Measurements from ENCODE around the gene SMIM29.

SMIM29 gene

GRCh38 chr6:34240329-34241248 lies 8.2 kb downstream of the SMIM29 start:
- DNase-seq (ENCODE audit: low read depth in 2 of 2): no peak

GRCh38 chr6:34239893-34240292 lies 8.9 kb downstream of the SMIM29 start:
- DNase-seq (ENCODE audit: low read depth in 2 of 2): no peak

- no peak for DNase-seq (ENCODE audit: low read depth in 2 of 2)
Measured at GRCh38 chr6:34239500-34239825, 9.3 kb downstream of the SMIM29 start.

- DNase-seq (ENCODE audit: low read depth in 2 of 2): no peak
Measured at GRCh38 chr6:34238585-34239499, 10.0 kb downstream of the SMIM29 start.

- peak; percentile 37 to 39 for DNase-seq (ENCODE audit: low read depth in 2 of 2)
Measured at GRCh38 chr6:34237722-34238584, 10.9 kb downstream of the SMIM29 start.

- no peak for DNase-seq (ENCODE audit: low read depth in 2 of 2)
Measured at GRCh38 chr6:34237316-34237721, 11.5 kb downstream of the SMIM29 start.

GRCh38 chr6:34236443-34237315 lies 12.1 kb downstream of the SMIM29 start, which contains the start of gene HMGA1:
HMGA1 (plus strand) TSS chr6:34236873; CDS start chr6:34240781, 3,908 bp downstream.
- DNase-seq (ENCODE audit: low read depth in 2 of 2): peak; percentile 73 to 82

- no peak for DNase-seq (ENCODE audit: low read depth in 2 of 2)
Measured at GRCh38 chr6:34236131-34236442, 12.7 kb downstream of the SMIM29 start.

- DNase-seq (ENCODE audit: low read depth in 2 of 2): peak; percentile 32 to 45
Measured at GRCh38 chr6:34235307-34236130, 13.3 kb downstream of the SMIM29 start.

- DNase-seq (ENCODE audit: low read depth in 2 of 2): no peak
Measured at GRCh38 chr6:34234667-34235306, 14.0 kb downstream of the SMIM29 start.

GRCh38 chr6:34233867-34234266 lies 14.9 kb downstream of the SMIM29 start:
- DNase-seq (ENCODE audit: low read depth in 2 of 2): no peak

- no peak for DNase-seq (ENCODE audit: low read depth in 2 of 2)
Measured at GRCh38 chr6:34232901-34233300, 15.9 kb downstream of the SMIM29 start.

GRCh38 chr6:34231566-34232336 lies 17.1 kb downstream of the SMIM29 start:
- DNase-seq (ENCODE audit: low read depth in 2 of 2): no peak

GRCh38 chr6:34230653-34231371 lies 18.0 kb downstream of the SMIM29 start:
- no peak for DNase-seq (ENCODE audit: low read depth in 2 of 2)

GRCh38 chr6:34229877-34230276 lies 18.9 kb downstream of the SMIM29 start:
- no peak for DNase-seq (ENCODE audit: low read depth in 2 of 2)

- DNase-seq (ENCODE audit: low read depth in 2 of 2): no peak
Measured at GRCh38 chr6:34227761-34228421, 20.9 kb downstream of the SMIM29 start.

All from stimulated activated CD8-positive, alpha-beta memory T cell treated with anti-CD3 and anti-CD28 coated beads, Interleukin-7, amount 100 ng/mL, for 1 hour (primary cell).